Hepatocyte (in vitro differentiated cells): ENCODE data around the gene PRM3.

ENCODE experiments used
- EZH2 ChIP-seq: fragments of 200-600 bp; sonication (generic); IDR thresholded peaks from 2 replicates; pipeline ENCODE4 v1.6.1; 2016; ENCODE audit warnings: antibody characterized with exemption, mild to moderate bottlenecking, borderline replicate concordance
- EZH2phosphoT487 ChIP-seq: fragments of 200-600 bp; sonication (generic); IDR thresholded peaks from one replicate; pipeline ENCODE4 v1.6.1; 2018; ENCODE audit warnings: antibody characterized with exemption, mild to moderate bottlenecking, low read depth, moderate library complexity; ENCODE audit not compliant: unreplicated experiment, severe bottlenecking
- TF ChIP-seq, protein P1 (sequence below): fragments of 200-600 bp; sonication (generic); IDR thresholded peaks from 2 replicates; pipeline ENCODE4 v1.5.1; 2016; ENCODE audit warnings: antibody characterized with exemption, mild to moderate bottlenecking; ENCODE audit not compliant: poor library complexity

DNA sequence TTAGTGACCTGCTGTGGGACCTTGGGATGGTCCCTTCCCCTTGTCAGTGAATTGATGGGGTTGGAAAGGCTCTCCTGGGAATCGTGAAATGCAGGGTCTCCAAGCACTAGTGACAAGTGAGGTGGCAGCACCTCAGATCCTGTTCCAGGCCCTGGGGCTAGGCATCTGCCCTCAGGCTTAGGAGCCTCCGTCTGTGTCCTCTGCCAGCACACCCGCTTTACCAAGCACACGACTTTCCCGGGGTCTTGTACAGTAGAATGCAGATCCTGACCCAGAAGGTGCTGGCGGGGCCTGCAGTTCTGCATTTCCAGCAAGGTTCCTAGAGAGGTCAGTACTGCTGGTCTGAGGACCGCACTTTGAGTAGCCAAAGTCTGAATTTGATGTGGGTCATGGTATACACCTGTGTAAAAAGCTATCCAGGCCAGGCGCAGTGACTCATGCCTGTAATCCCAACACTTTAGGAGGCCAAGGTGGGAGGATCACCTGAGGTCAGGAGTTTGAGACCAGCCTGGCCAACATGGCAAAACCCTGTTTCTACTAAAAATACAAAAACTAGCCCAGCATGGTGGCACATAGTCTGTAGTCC, 41.0 kb upstream of the PRM3 start:
- TF ChIP-seq EZH2phosphoT487: no peak
- TF ChIP-seq, protein P1, sequence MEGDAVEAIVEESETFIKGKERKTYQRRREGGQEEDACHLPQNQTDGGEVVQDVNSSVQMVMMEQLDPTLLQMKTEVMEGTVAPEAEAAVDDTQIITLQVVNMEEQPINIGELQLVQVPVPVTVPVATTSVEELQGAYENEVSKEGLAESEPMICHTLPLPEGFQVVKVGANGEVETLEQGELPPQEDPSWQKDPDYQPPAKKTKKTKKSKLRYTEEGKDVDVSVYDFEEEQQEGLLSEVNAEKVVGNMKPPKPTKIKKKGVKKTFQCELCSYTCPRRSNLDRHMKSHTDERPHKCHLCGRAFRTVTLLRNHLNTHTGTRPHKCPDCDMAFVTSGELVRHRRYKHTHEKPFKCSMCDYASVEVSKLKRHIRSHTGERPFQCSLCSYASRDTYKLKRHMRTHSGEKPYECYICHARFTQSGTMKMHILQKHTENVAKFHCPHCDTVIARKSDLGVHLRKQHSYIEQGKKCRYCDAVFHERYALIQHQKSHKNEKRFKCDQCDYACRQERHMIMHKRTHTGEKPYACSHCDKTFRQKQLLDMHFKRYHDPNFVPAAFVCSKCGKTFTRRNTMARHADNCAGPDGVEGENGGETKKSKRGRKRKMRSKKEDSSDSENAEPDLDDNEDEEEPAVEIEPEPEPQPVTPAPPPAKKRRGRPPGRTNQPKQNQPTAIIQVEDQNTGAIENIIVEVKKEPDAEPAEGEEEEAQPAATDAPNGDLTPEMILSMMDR: no peak
- no peak for TF ChIP-seq EZH2
